Measurements from ENCODE around the gene VN1R5.
"Not testable (repeated sequence)": the region's sequence is repeated elsewhere in the genome, so short reads cannot be mapped to it uniquely, and the experiment has no call there.

The VN1R5 gene

GRCh38 chr1:247273013-247273412 is 17.1 kb downstream of the VN1R5 start:
- no peak for DNase-seq (ENCODE audit: low read depth in 2 of 2)

GRCh38 chr1:247274605-247275256 is 18.9 kb downstream of the VN1R5 start:
- DNase-seq (ENCODE audit: low read depth in 2 of 2) = no peak

- no peak for DNase-seq (ENCODE audit: low read depth in 2 of 2)
Measured at GRCh38 chr1:247277191-247277590, 21.3 kb downstream of the VN1R5 start.

- no peak for DNase-seq (ENCODE audit: low read depth in 2 of 2)
Measured at GRCh38 chr1:247281001-247281574, 25.2 kb downstream of the VN1R5 start.

- no peak for DNase-seq (ENCODE audit: low read depth in 2 of 2)
Measured at GRCh38 chr1:247286134-247286670, 30.3 kb downstream of the VN1R5 start.

GRCh38 chr1:247287460-247287859 is 31.6 kb downstream of the VN1R5 start:
- DNase-seq (ENCODE audit: low read depth in 2 of 2) = no peak

GRCh38 chr1:247288341-247288740 is 32.5 kb downstream of the VN1R5 start:
- no peak for DNase-seq (ENCODE audit: low read depth in 2 of 2)

- not testable (repeated sequence) for DNase-seq (ENCODE audit: low read depth in 2 of 2)
Measured at GRCh38 chr1:247289274-247289892, 33.5 kb downstream of the VN1R5 start.

GRCh38 chr1:247290576-247290975 is 34.7 kb downstream of the VN1R5 start:
- no peak for DNase-seq (ENCODE audit: low read depth in 2 of 2)

- no peak for DNase-seq (ENCODE audit: low read depth in 2 of 2)
Measured at GRCh38 chr1:247291161-247291560, 35.3 kb downstream of the VN1R5 start.

GRCh38 chr1:247291833-247292561 is 36.1 kb downstream of the VN1R5 start:
- no peak for DNase-seq (ENCODE audit: low read depth in 2 of 2)

GRCh38 chr1:247293047-247293446 is 37.2 kb downstream of the VN1R5 start:
- DNase-seq (ENCODE audit: low read depth in 2 of 2) = no peak

- no peak for DNase-seq (ENCODE audit: low read depth in 2 of 2)
Measured at GRCh38 chr1:247294282-247294681, 38.4 kb downstream of the VN1R5 start.

GRCh38 chr1:247295274-247295684 is 39.4 kb downstream of the VN1R5 start:
- DNase-seq (ENCODE audit: low read depth in 2 of 2) = no peak

GRCh38 chr1:247295746-247296145 is 39.9 kb downstream of the VN1R5 start:
- DNase-seq (ENCODE audit: low read depth in 2 of 2) = no peak

GRCh38 chr1:247296599-247297180 is 40.8 kb downstream of the VN1R5 start:
- DNase-seq (ENCODE audit: low read depth in 2 of 2) = no peak

GRCh38 chr1:247297263-247298123 is 41.6 kb downstream of the VN1R5 start:
- no peak for DNase-seq (ENCODE audit: low read depth in 2 of 2)

- DNase-seq (ENCODE audit: low read depth in 2 of 2) = no peak
Measured at GRCh38 chr1:247298124-247298481, 42.2 kb downstream of the VN1R5 start.

GRCh38 chr1:247298701-247299100 is 42.8 kb downstream of the VN1R5 start:
- no peak for DNase-seq (ENCODE audit: low read depth in 2 of 2)

GRCh38 chr1:247299723-247300381 is 44.0 kb downstream of the VN1R5 start:
- no peak for DNase-seq (ENCODE audit: low read depth in 2 of 2)

Measured in stimulated activated CD8-positive, alpha-beta memory T cell treated with anti-CD3 and anti-CD28 coated beads, Interleukin-2, amount 100 ng/mL, for 48 hours (primary cell).